K562 (cell line): ENCODE data around the gene BEST2. TPM values are rescaled to one million over a fixed set of nuclear protein-coding genes. Genes with fewer than 3 reads are reported as not detected.

Experiments
- ETS2 ChIP-seq: IDR thresholded peaks from 2 replicates; pipeline ENCODE4 v1.6.1; 2016; ENCODE audit warnings: borderline replicate concordance, missing genetic modification characterization, mild to moderate bottlenecking, moderate library complexity, missing compliant biosample characterization; ENCODE audit not compliant: poor library complexity, severe bottlenecking
- FOXK2 ChIP-seq, 2 experiments: fragments of 450-650 bp; IDR thresholded peaks in 1 of 2; conservative IDR thresholded peaks in 1 of 2; 2 replicates each; pipeline ENCODE4 v1.6.1; 2016; ENCODE audit warnings: low read depth in 2 of 2, mild to moderate bottlenecking in 1 of 2
- HIVEP1 ChIP-seq: fragments of 250-450 bp; sonication (Bioruptor Pico); IDR thresholded peaks from 2 replicates; pipeline ENCODE4 v1.4.0; 2020; ENCODE audit warnings: mild to moderate bottlenecking
- ZBTB26 ChIP-seq: fragments of 450-650 bp; formaldehyde crosslinking; IDR thresholded peaks from 2 replicates; pipeline ENCODE4 v1.4.0; 2022; ENCODE audit warnings: missing genetic modification characterization
- ZNF316 ChIP-seq: fragments of 450-650 bp; IDR thresholded peaks from 2 replicates; pipeline ENCODE4 v1.6.1; 2016
- ZNF592 ChIP-seq: fragments of 450-650 bp; IDR thresholded peaks from 2 replicates; pipeline ENCODE4 v1.6.1; 2017; ENCODE audit warnings: antibody characterized with exemption, mild to moderate bottlenecking
- polyA plus RNA-seq, 8 experiments: library from polyadenylated mRNA; depleted of rRNA in 4 of 8; stranded (reverse) in 5 of 8; unstranded in 3 of 8; fragments of >200 nt; fragmentation: Nextera tagmentation in 2 of 8; fragmentation: Illumina TruSeq in 1 of 8; extraction: Ambion mirVana in 2 of 8; extraction: Trizol in 1 of 8; gene quantifications; 2 replicates each; pipeline versions ENCODE4 v1.2.1 to v1.2.3, GENCODE V29; 2011 to 2014; ENCODE audit warnings: inconsistent platforms in 1 of 8, missing spikeins in 1 of 8
- total RNA-seq, 7 experiments: library from RNA; depleted of rRNA in 6 of 7; stranded (reverse); fragments of >200 nt in 6 of 7; fragmentation: Illumina TruSeq in 2 of 7; extraction: Trizol in 2 of 7; gene quantifications; 2 replicates each; pipeline versions ENCODE4 v1.2.1 to v1.2.3, GENCODE V29; 2011 to 2021; ENCODE audit warnings: low replicate concordance in 1 of 7

BEST2 gene
- total and polyA plus RNA-seq, 9 of the 15 experiments (the other 6 are each of a cell fraction or from before 2014, with no cell fraction given), result not detected

GRCh38 chr19:12785431-12786031, 33.9 kb downstream of the BEST2 start (continued):
- 0 out of 2 replicates have a peak, but pooled peaks have one; percentile 1 for TF ChIP-seq ZBTB26 (CRISPR knock-in tag)
- peak; percentile 22; the same call in 1 of the 2 replicates for TF ChIP-seq ZNF592
- 0 out of 4 replicates have a peak, but pooled peaks of 1 of the 2 experiments have one; percentile 17 for TF ChIP-seq FOXK2 (conservative IDR thresholded peaks at IDR 0.05 in 1 of 2, IDR thresholded peaks at IDR 0.05 in 1 of 2; ENCODE audit: low read depth in 2 of 2)
- no peak for TF ChIP-seq ETS2 (tag)
- no peak for TF ChIP-seq ZNF316
- TF ChIP-seq HIVEP1 (CRISPR knock-in tag), result peak; percentile 23; the same call in 1 of the 2 replicates
